GM23248 (cell line): ENCODE measurements around the gene ZWINT. TPM values are rescaled to one million over a fixed set of nuclear protein-coding genes. Genes with fewer than 3 reads are reported as not detected.

Experiments used
- DNase-seq: peaks from one replicate; pipeline ENCODE4 v3.0.0-alpha.2; 2015
- H2AFZ ChIP-seq: fragments of 200-600 bp; sonication (generic); 2 replicates; pipeline ENCODE4 v1.6.1; 2016; ENCODE audit warnings: antibody characterized with exemption
- H3F3A ChIP-seq: fragments of 200-600 bp; sonication (generic); 2 replicates; pipeline ENCODE4 v1.6.1; 2016; ENCODE audit warnings: mild to moderate bottlenecking, antibody characterized with exemption, mixed run types; ENCODE audit not compliant: insufficient read depth
- H3K27ac ChIP-seq: fragments of 200-600 bp; sonication (generic); 2 replicates; pipeline ENCODE4 v1.5.1; 2016; ENCODE audit warnings: mild to moderate bottlenecking
- H3K27me3 ChIP-seq: fragments of 200-600 bp; sonication (generic); replicated peaks from 2 replicates; pipeline ENCODE4 v1.6.1; 2016; ENCODE audit warnings: mild to moderate bottlenecking; ENCODE audit not compliant: insufficient read depth
- H3K36me3 ChIP-seq: fragments of 200-600 bp; sonication (generic); 2 replicates; pipeline ENCODE4 v1.6.1; 2016; ENCODE audit warnings: low read depth, mild to moderate bottlenecking
- H3K4me1 ChIP-seq: fragments of 200-600 bp; sonication (generic); 2 replicates; pipeline ENCODE4 v1.6.1; 2016; ENCODE audit warnings: mild to moderate bottlenecking; ENCODE audit not compliant: insufficient read depth
- H3K4me2 ChIP-seq: fragments of 200-600 bp; sonication (generic); one replicate; pipeline ENCODE4 v1.6.1; 2016; ENCODE audit warnings: mild to moderate bottlenecking; ENCODE audit not compliant: unreplicated experiment
- H3K4me3 ChIP-seq: fragments of 200-600 bp; sonication (generic); 2 replicates; pipeline ENCODE4 v1.5.1; 2016; ENCODE audit warnings: mild to moderate bottlenecking
- H3K79me2 ChIP-seq: fragments of 200-600 bp; sonication (generic); 2 replicates; pipeline ENCODE4 v1.6.1; 2016; ENCODE audit warnings: mild to moderate bottlenecking; ENCODE audit not compliant: insufficient read depth
- H3K9ac ChIP-seq: fragments of 200-600 bp; sonication (generic); 2 replicates; pipeline ENCODE4 v1.6.1; 2016; ENCODE audit warnings: mild to moderate bottlenecking
- H3K9me2 ChIP-seq: fragments of 200-600 bp; sonication (generic); 2 replicates; pipeline ENCODE4 v1.6.1; 2016; ENCODE audit warnings: mixed run types, mild to moderate bottlenecking, moderate library complexity; ENCODE audit not compliant: insufficient read depth
- H3K9me3 ChIP-seq: fragments of 200-600 bp; sonication (generic); one replicate; pipeline ENCODE4 v1.6.1; 2017; ENCODE audit warnings: low read depth
- H4K20me1 ChIP-seq: fragments of 200-600 bp; sonication (generic); 2 replicates; pipeline ENCODE4 v1.6.0; 2016; ENCODE audit not compliant: insufficient read depth
- EZH2 ChIP-seq: fragments of 200-600 bp; sonication (generic); IDR thresholded peaks from 2 replicates; pipeline ENCODE4 v1.6.1; 2018; ENCODE audit warnings: antibody characterized with exemption, mild to moderate bottlenecking; ENCODE audit not compliant: insufficient read depth, poor library complexity, severe bottlenecking
- EZH2phosphoT487 ChIP-seq: fragments of 200-600 bp; sonication (generic); IDR thresholded peaks from 2 replicates; pipeline ENCODE4 v1.6.1; 2018; ENCODE audit warnings: antibody characterized with exemption, moderate library complexity, mild to moderate bottlenecking, low read depth; ENCODE audit not compliant: insufficient read depth
- WGBS, 2 experiments: methylation state at CpG; one replicate each; pipeline ENCODE4 v1.1.6; 2015 to 2017; ENCODE audit warnings: low lambda C conversion rate in 2 of 2, low coverage in 1 of 2; ENCODE audit errors: missing lambda C conversion rate in 2 of 2; 5-methylcytosine and 5-hydroxymethylcytosine counted together
- in situ Hi-C: fragments of 300-500 bp; cut with MboI; formaldehyde crosslinking; loops from 2 replicates; pipeline ENCODE4 v1.15.0; 2020
- polyA plus RNA-seq: library from polyadenylated mRNA; unstranded; fragments of >200 nt; fragmentation: Nextera tagmentation; extraction: Ambion mirVana; gene quantifications from 2 replicates; pipeline ENCODE4 v1.2.1, GENCODE V29; 2016
- total RNA-seq: library from RNA; depleted of rRNA; stranded (reverse); fragments of >200 nt; shearing (Covaris generic); gene quantifications from 2 replicates; pipeline ENCODE4 v1.2.3, GENCODE V29; 2014

ZWINT gene
- total and polyA plus RNA-seq, 2 experiments from 2014 or later: 20.9 to 34.8 TPM

GRCh38 chr10:56359837-56360236 is 1.2 kb downstream of the ZWINT start:
- Histone ChIP-seq H3K27ac (no peak overlapping the region), H3K4me3 (peak overlapping the region; percentile 87), H3K79me2 (peaks cover 10% of the 10 kb centered on the region), H4K20me1 (no peaks in the 10 kb centered on the region), H3K4me2 (no peak overlapping the region), H3K27me3 (no peaks in the 10 kb centered on the region), H2AFZ (0 out of 2 replicates have a peak overlapping the region, but pooled peaks have one; percentile 99), H3K4me1 (0 out of 2 replicates have a peak, but pooled peaks cover 7% of the 10 kb centered on the region), H3F3A (0 out of 2 replicates have a peak, but pooled peaks cover 5% of the 10 kb centered on the region), H3K9me2 (no peaks in the 10 kb centered on the region), H3K9me3 (no peaks in the 10 kb centered on the region), H3K9ac (peak overlapping the region; percentile 81; the same call in 1 of the 2 replicates), H3K36me3 (no peaks in the 10 kb centered on the region)
- TF ChIP-seq EZH2phosphoT487: no peak
- TF ChIP-seq EZH2: no peak
- in situ Hi-C loops: no loop called here
- WGBS, 2 experiments: 82 to 83% methylated on average over 3 to 4 of the region's 4 CpGs
- no peak for DNase-seq

DNA sequence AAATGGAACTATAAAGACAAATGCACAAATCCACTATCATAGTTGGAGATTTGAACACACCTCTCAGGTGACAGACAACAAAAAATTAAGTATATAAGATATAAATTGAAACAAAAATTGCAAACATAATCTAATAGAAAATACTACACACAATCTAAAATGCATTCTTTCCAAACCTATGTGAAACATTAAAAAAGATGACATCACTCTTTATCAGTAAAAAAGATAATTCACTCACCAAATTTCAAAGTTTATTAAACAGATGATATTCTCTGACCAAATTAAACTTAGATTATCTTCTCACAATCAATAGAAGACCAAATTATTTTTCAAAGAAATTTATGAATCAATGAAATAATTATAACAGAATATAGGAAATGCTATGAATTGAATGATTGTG is 4.0 kb downstream of the ZWINT start:
- Histone ChIP-seq H3K4me2 (no peak overlapping the region), H3K36me3 (no peaks in the 10 kb centered on the region), H3K4me1 (0 out of 2 replicates have a peak, but pooled peaks cover 7% of the 10 kb centered on the region), H2AFZ (no peak overlapping the region), H3K9me2 (no peaks in the 10 kb centered on the region), H3K4me3 (no peak overlapping the region), H3K27me3 (no peaks in the 10 kb centered on the region), H3K9me3 (no peaks in the 10 kb centered on the region), H4K20me1 (no peaks in the 10 kb centered on the region), H3K27ac (no peak overlapping the region), H3K79me2 (peaks cover 10% of the 10 kb centered on the region), H3F3A (0 out of 2 replicates have a peak, but pooled peaks cover 5% of the 10 kb centered on the region), H3K9ac (no peak overlapping the region)
- no peak for TF ChIP-seq EZH2phosphoT487
- no peak for TF ChIP-seq EZH2
- in situ Hi-C loops: no loop called here
- no peak for DNase-seq

- no peak overlapping the region for H3K27ac ChIP-seq
- no peak for TF ChIP-seq EZH2
- TF ChIP-seq EZH2phosphoT487: no peak
- no peak overlapping the region for H3K9ac ChIP-seq
- WGBS, 2 experiments: 94 to 95% methylated on average over 20 of the region's 20 CpGs
- no peak overlapping the region for H3K4me3 ChIP-seq
- H3K9me3 ChIP-seq: no peaks in the 10 kb centered on the region
- no peak for DNase-seq
- no peaks in the 10 kb centered on the region for H4K20me1 ChIP-seq
- no peaks in the 10 kb centered on the region for H3K9me2 ChIP-seq
- no peak overlapping the region for H3K4me2 ChIP-seq
- no peaks in the 10 kb centered on the region for H3K36me3 ChIP-seq
- H3K27me3 ChIP-seq: no peaks in the 10 kb centered on the region
- in situ Hi-C loops: no loop called here
- no peaks in the 10 kb centered on the region for H3K4me1 ChIP-seq
- no peak overlapping the region for H2AFZ ChIP-seq
- no peaks in the 10 kb centered on the region for H3K79me2 ChIP-seq
- no peaks in the 10 kb centered on the region for H3F3A ChIP-seq
Observed at GRCh38 chr10:56351909-56352630, 9.0 kb downstream of the ZWINT start.

- in situ Hi-C loops: no loop called here
- Histone ChIP-seq H2AFZ (no peak overlapping the region), H3K9me3 (no peaks in the 10 kb centered on the region), H3K4me3 (no peak overlapping the region), H3K9ac (no peak overlapping the region), H3K36me3 (no peaks in the 10 kb centered on the region), H3K27me3 (no peaks in the 10 kb centered on the region), H3K4me2 (no peak overlapping the region), H3K4me1 (no peaks in the 10 kb centered on the region), H3K79me2 (no peaks in the 10 kb centered on the region), H3F3A (no peaks in the 10 kb centered on the region), H3K27ac (no peak overlapping the region), H3K9me2 (no peaks in the 10 kb centered on the region), H4K20me1 (no peaks in the 10 kb centered on the region)
- no peak for TF ChIP-seq EZH2
- no peak for TF ChIP-seq EZH2phosphoT487
- DNase-seq: no peak
- WGBS, 2 experiments: 94 to 100% methylated on average over 1 of the region's 1 CpG
Observed at GRCh38 chr10:56349611-56350010, 11.4 kb downstream of the ZWINT start.

DNA sequence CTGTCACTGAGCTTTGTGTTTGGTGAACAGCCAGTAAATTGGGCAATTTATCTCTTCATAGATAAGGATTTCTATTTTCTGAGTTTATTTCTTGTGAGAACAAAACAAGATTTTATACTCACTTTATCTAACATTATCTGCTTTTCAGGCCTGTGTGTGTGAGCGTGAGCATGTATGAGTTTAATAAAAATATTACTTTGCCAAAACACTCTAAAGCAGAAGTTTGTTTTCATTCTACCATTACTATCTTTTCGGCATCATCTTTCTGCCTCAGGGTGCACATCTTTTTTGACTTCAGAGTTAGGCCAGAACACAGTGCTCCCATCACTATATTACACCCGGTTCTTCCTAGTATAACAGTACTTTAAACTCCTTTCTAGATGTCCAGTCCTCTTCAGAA is 13.0 kb downstream of the ZWINT start:
- no peaks in the 10 kb centered on the region for H3K27me3 ChIP-seq
- no peaks in the 10 kb centered on the region for H3K9me3 ChIP-seq
- no peaks in the 10 kb centered on the region for H3K79me2 ChIP-seq
- H4K20me1 ChIP-seq: no peaks in the 10 kb centered on the region
- DNase-seq: no peak
- TF ChIP-seq EZH2phosphoT487 (no peak), EZH2 (no peak)
- H2AFZ ChIP-seq: no peak overlapping the region
- H3K27ac ChIP-seq: no peak overlapping the region
- H3K4me3 ChIP-seq: no peak overlapping the region
- 95 to 98% methylated on average over 3 of the region's 3 CpGs for WGBS, 2 experiments
- no peak overlapping the region for H3K9ac ChIP-seq
- no peaks in the 10 kb centered on the region for H3K4me1 ChIP-seq
- no peaks in the 10 kb centered on the region for H3K9me2 ChIP-seq
- H3K4me2 ChIP-seq: no peak overlapping the region
- in situ Hi-C loops: no loop called here
- H3F3A ChIP-seq: no peaks in the 10 kb centered on the region
- no peaks in the 10 kb centered on the region for H3K36me3 ChIP-seq
